Ovary (tissue), 3 donors: Measurements from ENCODE around the gene STK24.

Experiments used
- EP300 ChIP-seq: sonication (generic); formaldehyde crosslinking; IDR thresholded peaks from one replicate; pipeline ENCODE4 v1.6.1; 2017; ENCODE audit warnings: antibody characterized with exemption
- TF ChIP-seq, protein P1 (sequence below), 3 donors: fragments of 450-650 bp in 2 of 3; fragments of 200-600 bp in 1 of 3; IDR thresholded peaks; one replicate each; pipeline versions ENCODE4 v1.5.1 to v1.8.0; 2016 to 2022; ENCODE audit warnings: antibody characterized with exemption in 3 of 3, mild to moderate bottlenecking in 1 of 3
- donor health status: DM: no; HTN: no; CAD: no.

GRCh38 chr13:98556142-98556816, 20.6 kb downstream of the STK24 start:
- TF ChIP-seq, protein P1, sequence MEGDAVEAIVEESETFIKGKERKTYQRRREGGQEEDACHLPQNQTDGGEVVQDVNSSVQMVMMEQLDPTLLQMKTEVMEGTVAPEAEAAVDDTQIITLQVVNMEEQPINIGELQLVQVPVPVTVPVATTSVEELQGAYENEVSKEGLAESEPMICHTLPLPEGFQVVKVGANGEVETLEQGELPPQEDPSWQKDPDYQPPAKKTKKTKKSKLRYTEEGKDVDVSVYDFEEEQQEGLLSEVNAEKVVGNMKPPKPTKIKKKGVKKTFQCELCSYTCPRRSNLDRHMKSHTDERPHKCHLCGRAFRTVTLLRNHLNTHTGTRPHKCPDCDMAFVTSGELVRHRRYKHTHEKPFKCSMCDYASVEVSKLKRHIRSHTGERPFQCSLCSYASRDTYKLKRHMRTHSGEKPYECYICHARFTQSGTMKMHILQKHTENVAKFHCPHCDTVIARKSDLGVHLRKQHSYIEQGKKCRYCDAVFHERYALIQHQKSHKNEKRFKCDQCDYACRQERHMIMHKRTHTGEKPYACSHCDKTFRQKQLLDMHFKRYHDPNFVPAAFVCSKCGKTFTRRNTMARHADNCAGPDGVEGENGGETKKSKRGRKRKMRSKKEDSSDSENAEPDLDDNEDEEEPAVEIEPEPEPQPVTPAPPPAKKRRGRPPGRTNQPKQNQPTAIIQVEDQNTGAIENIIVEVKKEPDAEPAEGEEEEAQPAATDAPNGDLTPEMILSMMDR (IDR thresholded peaks at IDR 0.05), result no peak
- no peak for TF ChIP-seq EP300
